K562 (cell line): ENCODE results near the gene SLAMF9. TPM values are rescaled to one million over a fixed set of nuclear protein-coding genes. Genes with fewer than 3 reads are reported as not detected.

Experiments used
- ATAC-seq: fragments of 200-7000 bp; cut with Tn5 transposase; 3 replicates; pipeline ENCODE4 v1.9.1; 2020; ENCODE audit warnings: moderate library complexity
- BruUV-seq: library from RNA; stranded (reverse); fragments of 400-500 nt; replicated peaks from 2 replicates; lab custom pipeline; 2021; lab: Mats Ljungman, UMichigan
- CTCF ChIA-PET: fragments of 300-600 bp; formaldehyde crosslinking; extraction: SDS; loops from one replicate; lab custom pipeline; 2021; ENCODE audit warnings: low intra/inter-chr PET ratio; lab: Yijun Ruan, JAX
- POLR2A ChIA-PET: fragments of 300-600, 350-650 bp; sonication (Branson Sonifier 250); formaldehyde crosslinking; extraction: SDS; loops from one replicate; lab custom pipeline; 2021; ENCODE audit warnings: antibody characterized with exemption, inconsistent platforms; lab: Yijun Ruan, JAX
- DNase-seq, 4 experiments: peaks; one replicate each; pipeline versions ENCODE4 v3.0.0 to v3.0.0-alpha.2; 2011 to 2018; ENCODE audit warnings: low spot score in 3 of 4, mixed read lengths in 3 of 4; ENCODE audit errors: extremely low read depth in 1 of 4
- FAIRE-seq: peaks from 2 replicates; lab custom pipeline; 2011; peaks lifted over from hg19 to GRCh38; lab: Jason Lieb, UNC
- H2AFZ ChIP-seq: 2 replicates; pipeline ENCODE4 v1.6.0; 2011; ENCODE audit warnings: low read depth, low read length, control low read depth, inconsistent platforms
- H3K27ac ChIP-seq: fragments of 200-600 bp; 3 replicates; pipeline ENCODE4 v1.8.0; 2011; ENCODE audit warnings: low read depth, mild to moderate bottlenecking, control low read depth, inconsistent platforms, low read length, moderate library complexity, mixed read lengths; ENCODE audit errors: extremely low read depth
- H3K27me3 ChIP-seq, 2 experiments: fragments of 300-600 bp in 1 of 2; 2 replicates in 1 of 2; 3 replicates in 1 of 2; pipeline versions ENCODE4 v1.6.0 to v1.8.0; 2011; ENCODE audit warnings: inconsistent platforms in 2 of 2, low read length in 2 of 2, mild to moderate bottlenecking in 1 of 2, mixed read lengths in 1 of 2, moderate library complexity in 1 of 2; ENCODE audit not compliant: control insufficient read depth in 2 of 2, insufficient read depth in 2 of 2
- H3K36me3 ChIP-seq: fragments of 300-600 bp; 3 replicates; pipeline ENCODE4 v1.8.0; 2011; ENCODE audit warnings: mild to moderate bottlenecking, low read length, inconsistent platforms; ENCODE audit not compliant: control insufficient read depth, insufficient read depth
- H3K4me1 ChIP-seq, 2 experiments: fragments of 200-600 bp in 1 of 2; replicated peaks in 1 of 2; 2 replicates in 1 of 2; 3 replicates in 1 of 2; pipeline versions ENCODE4 v1.5.1 to v1.8.0; 2011; ENCODE audit warnings: inconsistent platforms in 2 of 2, low read length in 2 of 2, mild to moderate bottlenecking in 1 of 2, mixed read lengths in 1 of 2, moderate library complexity in 1 of 2; ENCODE audit not compliant: control insufficient read depth in 2 of 2, insufficient read depth in 2 of 2
- H3K4me2 ChIP-seq: 2 replicates; pipeline ENCODE4 v1.6.1; 2011; ENCODE audit warnings: low read length, control low read depth, inconsistent platforms, mixed read lengths; ENCODE audit not compliant: insufficient read depth
- H3K4me3 ChIP-seq: fragments of 200-600 bp; sonication (generic), shearing (Covaris generic); 2 replicates; pipeline ENCODE4 v1.5.1; 2016; ENCODE audit warnings: control low read depth, inconsistent platforms
- H3K79me2 ChIP-seq: fragments of 200-600 bp; 3 replicates; pipeline ENCODE4 v1.8.0; 2011; ENCODE audit warnings: low read length, inconsistent platforms; ENCODE audit not compliant: control insufficient read depth, insufficient read depth
- H3K9ac ChIP-seq, 2 experiments: 2 replicates each; pipeline versions ENCODE4 v1.6.0 to v1.6.1; 2011; ENCODE audit warnings: low read depth in 2 of 2, low read length in 2 of 2, control low read depth in 1 of 2, inconsistent platforms in 1 of 2, mild to moderate bottlenecking in 1 of 2, mixed read lengths in 1 of 2; ENCODE audit not compliant: insufficient read depth in 1 of 2
- H3K9me1 ChIP-seq: one replicate; pipeline ENCODE4 v1.6.0; 2011; ENCODE audit warnings: inconsistent platforms, mild to moderate bottlenecking, low read length, moderate library complexity; ENCODE audit not compliant: control insufficient read depth, insufficient read depth
- H3K9me3 ChIP-seq: replicated peaks from 2 replicates; pipeline ENCODE4 v1.5.1; 2011; ENCODE audit warnings: low read depth, low read length, inconsistent platforms; ENCODE audit not compliant: control insufficient read depth, insufficient read depth
- H4K20me1 ChIP-seq: replicated peaks from 2 replicates; pipeline ENCODE4 v1.6.1; 2011; ENCODE audit warnings: low read length, inconsistent platforms, mixed read lengths; ENCODE audit not compliant: control insufficient read depth, insufficient read depth
- HMGXB4 ChIP-seq: sonication (generic); formaldehyde crosslinking; IDR thresholded peaks from 2 replicates; pipeline ENCODE4 v1.8.1; 2023; ENCODE audit warnings: mild to moderate bottlenecking, missing genetic modification reagents
- NR2C2 ChIP-seq, 2 experiments: fragments of 200-800 bp in 1 of 2; sonication (Bioruptor generic) in 1 of 2; sonication (generic) in 1 of 2; formaldehyde crosslinking in 1 of 2; IDR thresholded peaks; 2 replicates each; pipeline versions ENCODE4 v1.6.1 to v1.8.0; 2016 to 2022; ENCODE audit warnings: mild to moderate bottlenecking in 1 of 2, missing compliant biosample characterization in 1 of 2, missing genetic modification characterization in 1 of 2, missing genetic modification reagents in 1 of 2
- TRIM24 ChIP-seq, 2 experiments: fragments of 450-650 bp; IDR thresholded peaks; 2 replicates each; pipeline ENCODE4 v1.6.1; 2016
- in situ Hi-C: fragments of 300-500 bp; cut with MboI; formaldehyde crosslinking; loops from 4 replicates; pipeline ENCODE4 v1.15.0; 2018; ENCODE audit warnings: inconsistent platforms, mixed read lengths
- intact Hi-C: fragments of 100-400 bp; cut with micrococcal nuclease; formaldehyde crosslinking; loops from 2 replicates; pipeline ENCODE4 v1.14.2; 2022
- polyA plus RNA-seq, 8 experiments: library from polyadenylated mRNA; depleted of rRNA in 4 of 8; stranded (reverse) in 5 of 8; unstranded in 3 of 8; fragments of >200 nt; fragmentation: Nextera tagmentation in 2 of 8; fragmentation: Illumina TruSeq in 1 of 8; extraction: Ambion mirVana in 2 of 8; extraction: Trizol in 1 of 8; gene quantifications; 2 replicates each; pipeline versions ENCODE4 v1.2.1 to v1.2.3, GENCODE V29; 2011 to 2014; ENCODE audit warnings: inconsistent platforms in 1 of 8, missing spikeins in 1 of 8
- total RNA-seq, 7 experiments: library from RNA; depleted of rRNA in 6 of 7; stranded (reverse); fragments of >200 nt in 6 of 7; fragmentation: Illumina TruSeq in 2 of 7; extraction: Trizol in 2 of 7; gene quantifications; 2 replicates each; pipeline versions ENCODE4 v1.2.1 to v1.2.3, GENCODE V29; 2011 to 2021; ENCODE audit warnings: low replicate concordance in 1 of 7

The SLAMF9 gene
- total and polyA plus RNA-seq, 9 of the 15 experiments (the other 6 are each of a cell fraction or from before 2014, with no cell fraction given) = 0.13 to 0.21 TPM; not detected in 7

GRCh38 chr1:159996653-159997052, 42.6 kb upstream of the SLAMF9 start:
- in situ Hi-C loops (loop anchor here (25.0 kb wide), 1 partner anchor 809 kb away; no protein-coding TSS in a partner anchor), intact Hi-C loops (no loop called here)
- no TSS peak for BruUV-seq
- POLR2A ChIA-PET = interaction anchor here (0.6 kb wide), 1 partner anchor 59 kb away, joined by 3 read pairs; no protein-coding TSS in a partner anchor
- no peak for ATAC-seq
- Histone ChIP-seq H3K9ac (no peak overlapping the region), H3K27me3 (peaks cover 0 to 6% of the 10 kb centered on the region in 2 experiments; a peak in 3 of 5 replicates), H4K20me1 (no peaks in the 10 kb centered on the region), H3K9me1 (no peaks in the 10 kb centered on the region), H3K4me1 (no peaks in the 10 kb centered on the region)
- no peak for TF ChIP-seq HMGXB4 (CRISPR knock-in tag)
- no peak for TF ChIP-seq TRIM24 (IDR thresholded peaks at IDR 0.05)
- TF ChIP-seq NR2C2 (CRISPR knock-in tag; IDR thresholded peaks at IDR 0.05) = no peak
- TF ChIP-seq NR2C2 (tag; IDR thresholded peaks at IDR 0.05) = no peak
- TF ChIP-seq, all 486 proteins: peak for 0
- CTCF ChIA-PET = no interaction called here
- no peak overlapping the region for H3K27ac ChIP-seq
- no peak overlapping the region for H3K4me3 ChIP-seq
- H2AFZ ChIP-seq = no peak overlapping the region
- H3K36me3 ChIP-seq = no peaks in the 10 kb centered on the region
- DNase-seq = no peak
- no peaks in the 10 kb centered on the region for H3K9me3 ChIP-seq
- no peak for FAIRE-seq
- no peak overlapping the region for H3K4me2 ChIP-seq
- no peaks in the 10 kb centered on the region for H3K79me2 ChIP-seq
